Activated CD4-positive, alpha-beta T cell treated with anti-CD3 and anti-CD28 coated beads, Interleukin-2, Interleukin-6, amounts not matched to agents 100 ng/mL and 50 ng/mL, durations not matched to agents 16 hours and 8 hours (primary cell): ENCODE results near the gene SNF8.

ENCODE experiments used
- DNase-seq: peaks from one replicate; pipeline ENCODE4 v3.0.0-alpha.2; 2020

The SNF8 gene

DNA sequence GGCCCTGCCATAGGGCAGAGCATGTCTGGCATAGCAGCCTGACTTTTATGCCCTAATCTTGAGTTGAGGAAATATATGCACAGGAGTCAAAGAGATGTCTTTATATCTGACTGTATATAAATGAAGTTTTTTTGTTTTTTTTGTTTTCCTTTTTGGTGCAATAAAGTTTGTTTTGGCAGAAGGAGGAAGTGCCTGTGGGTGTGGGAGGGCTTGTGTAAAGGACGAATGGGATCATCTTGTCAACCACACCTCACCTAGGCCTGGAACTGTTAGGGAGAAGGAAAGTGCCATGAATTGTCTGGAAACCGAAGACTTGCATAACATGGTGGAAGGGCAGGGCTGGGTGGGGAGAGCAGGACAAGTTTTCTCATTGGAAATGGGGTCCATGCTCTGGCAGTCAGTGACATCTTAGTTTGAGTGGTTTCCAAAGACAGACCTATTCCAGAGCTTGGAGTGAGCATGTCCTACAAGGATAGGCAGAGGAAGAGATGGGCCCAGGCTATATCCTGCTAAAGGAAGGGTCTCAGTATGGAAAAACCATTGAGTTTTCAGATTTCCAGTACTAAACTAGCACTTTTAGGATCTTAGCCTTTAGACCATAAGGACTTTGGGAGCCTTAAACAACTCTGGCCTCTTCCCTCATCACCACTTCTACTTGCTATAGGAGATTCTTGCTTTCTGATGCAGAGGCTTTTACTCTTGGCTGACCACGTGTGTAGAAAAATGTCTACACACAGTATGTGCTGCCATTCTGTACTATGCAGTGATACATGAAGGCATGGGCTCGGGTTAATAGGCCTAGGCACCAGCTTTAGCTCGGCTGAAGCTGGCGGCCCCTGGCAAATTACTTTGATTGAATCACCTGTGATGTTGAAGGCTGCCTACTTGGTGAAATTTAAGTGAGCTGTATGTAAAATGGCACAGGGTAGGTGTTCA lies 15.5 kb downstream of the SNF8 start:
- DNase-seq: no peak

DNA sequence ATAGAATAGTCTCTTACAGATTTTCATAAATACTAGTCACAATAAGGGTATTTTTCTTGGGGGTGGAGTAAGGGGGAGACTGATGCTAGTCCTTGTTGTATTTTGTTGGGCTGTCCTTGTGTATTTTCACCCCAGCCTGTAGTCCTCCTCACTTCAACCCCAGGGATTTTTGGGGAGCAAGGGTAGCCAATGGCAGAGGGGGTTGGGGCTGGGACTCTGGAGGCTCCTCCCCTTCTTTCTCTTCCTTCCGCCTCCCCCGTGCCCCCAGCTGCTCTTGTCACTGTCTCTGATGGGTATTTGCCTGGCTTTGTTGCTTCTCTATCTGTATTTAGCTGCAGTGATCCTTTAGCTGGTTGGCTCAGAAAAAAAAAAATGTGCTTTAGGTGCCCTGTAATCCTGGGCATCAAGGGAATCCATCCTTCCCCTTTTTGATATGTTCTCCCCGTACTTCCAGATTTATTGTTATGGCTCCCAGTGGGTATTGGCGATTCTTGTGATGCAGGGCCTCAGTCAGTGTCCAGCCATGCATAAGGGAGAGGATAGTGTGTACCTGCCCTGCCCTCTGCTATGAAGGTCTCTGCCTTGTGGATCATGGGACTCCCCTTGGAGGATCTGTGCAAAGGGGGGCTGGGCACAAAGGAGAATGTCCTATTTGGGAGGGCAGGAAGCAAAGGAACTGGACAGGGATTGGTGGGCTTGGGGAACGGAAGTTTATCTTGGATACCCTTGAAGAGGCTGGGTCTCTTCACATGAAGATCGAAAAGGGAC lies 16.5 kb downstream of the SNF8 start:
- no peak for DNase-seq

DNA sequence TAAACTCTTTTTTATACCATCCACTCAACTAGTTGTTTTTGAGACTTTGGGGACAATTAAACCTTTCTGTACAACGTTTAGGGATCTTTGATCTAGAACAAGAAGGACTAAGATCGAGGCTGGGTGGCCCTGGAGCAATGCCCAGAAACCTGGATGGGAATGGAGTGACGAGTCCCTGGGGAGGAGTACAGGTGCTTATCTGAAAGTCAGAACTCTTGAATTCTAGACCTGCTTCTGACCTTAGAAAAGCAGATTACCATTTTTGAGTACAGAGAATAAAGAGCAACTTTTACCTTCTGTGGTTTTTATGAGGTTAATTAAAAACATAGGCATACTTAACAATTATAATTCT lies 18.7 kb downstream of the SNF8 start:
- DNase-seq: no peak

DNA sequence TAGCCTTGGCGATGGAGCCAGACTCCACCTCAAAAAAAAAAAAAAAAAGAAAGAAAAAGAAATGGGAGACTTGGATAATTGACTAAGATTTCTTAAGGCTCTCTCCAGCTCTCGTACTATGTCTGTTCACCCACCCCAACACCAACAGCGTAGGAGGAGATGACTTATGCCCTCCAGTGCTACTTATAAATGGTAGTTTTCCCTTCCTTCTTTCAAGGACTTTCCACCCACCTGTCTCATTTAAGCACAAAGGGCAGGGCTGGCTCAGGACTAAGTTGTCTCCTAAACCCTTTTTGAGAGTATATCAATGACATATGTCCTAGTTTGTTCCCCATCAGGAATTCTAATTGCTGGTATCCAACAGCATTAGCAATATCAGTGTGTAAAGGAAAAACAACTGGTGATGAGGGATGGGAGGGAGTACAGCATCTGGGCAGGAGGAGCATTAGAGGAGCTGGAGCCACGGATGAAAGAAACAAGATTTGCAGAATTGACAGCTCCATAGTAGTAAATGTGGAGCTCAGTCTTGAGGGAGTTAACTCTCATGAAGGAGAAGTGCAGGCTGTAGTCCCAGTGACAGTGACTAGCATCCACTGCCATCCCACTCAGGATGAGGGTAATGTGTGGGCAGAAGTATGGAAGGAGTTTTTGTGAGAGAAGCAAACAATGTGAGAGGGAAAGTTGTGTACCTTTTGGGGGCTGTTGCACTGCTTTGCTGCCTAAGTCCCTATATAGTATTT lies 19.2 kb downstream of the SNF8 start:
- DNase-seq: no peak

DNA sequence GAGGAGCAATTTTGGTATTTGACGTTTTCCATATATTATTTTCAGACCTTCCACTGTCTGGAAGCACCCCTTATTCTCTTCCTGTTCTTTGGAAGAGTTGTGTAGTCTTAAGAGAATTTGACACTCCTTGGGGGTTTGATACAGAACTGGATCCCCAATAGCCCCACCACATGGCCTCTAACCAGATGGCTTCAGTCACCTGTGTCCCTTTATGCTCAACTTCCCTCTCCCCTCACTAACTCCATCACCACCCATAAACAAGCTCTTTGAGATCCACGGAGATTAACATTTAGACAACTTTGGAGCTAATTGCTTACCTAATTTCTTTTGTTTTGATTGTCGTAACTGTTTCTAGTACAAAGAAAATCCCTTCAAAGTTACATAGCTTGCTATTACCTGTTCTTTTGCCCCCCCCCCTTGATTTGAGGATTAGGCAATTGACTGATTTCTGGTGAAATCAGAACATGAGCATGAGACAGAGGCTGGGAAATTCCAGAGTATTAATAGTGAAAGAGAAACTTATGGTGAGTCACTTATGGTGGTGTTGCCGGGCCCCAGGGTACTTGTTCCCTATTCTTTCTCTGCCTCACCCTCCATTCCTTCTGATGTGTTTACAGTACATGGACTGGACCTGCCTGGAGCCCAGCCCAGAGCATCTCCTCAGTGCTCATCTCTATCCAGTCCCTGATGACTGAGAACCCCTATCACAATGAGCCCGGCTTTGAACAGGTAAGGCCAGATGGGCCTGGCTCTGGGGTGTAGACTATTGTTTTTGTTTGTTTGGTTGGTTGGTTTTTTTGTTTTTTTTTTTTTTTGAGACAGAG lies 29.0 kb downstream of the SNF8 start:
- peak; percentile 89 for DNase-seq

DNA sequence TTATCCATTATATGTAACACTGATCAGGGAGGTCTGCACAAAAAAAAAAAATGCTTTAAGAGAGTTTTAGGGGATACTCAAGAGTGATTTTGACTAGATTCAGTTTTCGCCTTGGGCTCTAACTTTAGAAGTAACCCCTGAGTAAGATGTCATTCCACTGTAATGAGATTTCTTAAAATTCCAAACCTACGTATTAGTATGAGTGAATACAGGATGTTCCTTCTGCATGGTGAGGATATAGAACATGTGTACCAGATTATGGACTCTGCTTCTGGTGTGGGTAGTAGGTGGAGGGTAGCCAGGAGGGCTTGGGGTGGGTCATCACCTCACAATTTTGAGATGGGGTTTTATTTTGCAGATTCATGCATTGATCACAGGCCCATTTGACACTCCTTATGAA lies 32.2 kb downstream of the SNF8 start:
- no peak for DNase-seq

DNA sequence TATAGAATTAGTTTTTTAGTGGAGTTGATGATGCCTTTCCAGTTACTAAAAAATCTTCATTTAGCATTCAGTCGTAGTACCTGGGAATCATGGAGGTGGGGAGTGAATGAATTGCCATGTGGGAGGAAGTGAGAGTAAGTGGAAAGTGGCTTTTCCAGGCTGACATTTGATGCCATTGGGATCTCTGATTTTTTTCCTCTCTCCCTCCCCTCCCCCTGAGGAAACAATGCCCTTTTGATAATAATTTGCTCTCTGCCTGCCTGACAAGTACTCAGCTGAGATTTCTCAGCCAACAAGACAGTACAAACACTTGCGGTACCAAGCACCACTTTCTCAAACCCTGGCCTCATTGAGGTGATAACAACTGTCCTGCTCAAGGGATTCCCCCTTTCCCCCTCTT lies 34.3 kb downstream of the SNF8 start:
- DNase-seq: no peak

DNA sequence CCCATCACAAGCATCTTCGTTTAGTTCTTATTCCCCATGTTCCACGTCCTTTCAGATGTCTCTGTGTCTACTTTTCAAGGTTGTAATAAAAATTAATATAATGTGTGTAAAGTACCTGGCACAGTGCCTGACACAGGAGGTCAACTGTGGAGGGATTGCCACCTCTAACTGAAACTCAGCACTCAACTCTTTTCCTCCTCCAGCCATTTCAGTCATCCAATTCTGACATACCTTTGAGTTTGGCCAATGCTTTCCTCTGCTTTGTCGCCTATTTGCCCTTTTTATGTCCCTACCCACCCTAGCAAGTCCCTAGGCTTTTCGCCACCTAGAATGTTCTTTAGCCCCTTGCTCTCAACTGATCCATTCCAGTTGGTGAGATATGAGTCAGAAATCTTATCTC lies 34.9 kb downstream of the SNF8 start:
- DNase-seq: peak; percentile 51

DNA sequence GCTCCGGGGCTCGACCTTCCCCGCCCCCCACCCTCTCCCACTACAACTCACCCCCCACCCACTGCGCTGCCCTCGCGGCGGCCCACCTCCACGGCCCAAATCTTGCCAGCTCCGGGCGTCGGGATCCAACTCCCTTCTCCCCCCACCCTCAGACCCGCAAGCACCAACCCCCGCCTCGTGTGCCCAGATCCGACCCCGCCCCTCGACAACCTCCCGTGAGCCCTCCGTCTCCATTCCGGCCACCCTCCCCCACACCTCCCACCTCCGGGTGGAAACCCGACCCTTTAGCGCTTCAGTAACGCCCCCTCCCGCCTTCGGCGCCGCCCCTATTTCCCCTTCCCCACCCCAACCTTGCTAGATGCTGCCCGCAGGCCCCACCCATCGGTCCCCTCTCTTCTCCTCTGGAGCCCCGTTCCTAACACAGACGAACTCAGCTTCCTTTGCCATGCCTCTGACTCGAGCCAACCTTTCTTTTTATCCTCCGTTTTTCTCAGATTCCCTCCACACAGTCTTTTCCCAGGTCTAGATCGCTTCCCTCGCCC lies 35.7 kb downstream of the SNF8 start:
- DNase-seq: peak; percentile 97

DNA sequence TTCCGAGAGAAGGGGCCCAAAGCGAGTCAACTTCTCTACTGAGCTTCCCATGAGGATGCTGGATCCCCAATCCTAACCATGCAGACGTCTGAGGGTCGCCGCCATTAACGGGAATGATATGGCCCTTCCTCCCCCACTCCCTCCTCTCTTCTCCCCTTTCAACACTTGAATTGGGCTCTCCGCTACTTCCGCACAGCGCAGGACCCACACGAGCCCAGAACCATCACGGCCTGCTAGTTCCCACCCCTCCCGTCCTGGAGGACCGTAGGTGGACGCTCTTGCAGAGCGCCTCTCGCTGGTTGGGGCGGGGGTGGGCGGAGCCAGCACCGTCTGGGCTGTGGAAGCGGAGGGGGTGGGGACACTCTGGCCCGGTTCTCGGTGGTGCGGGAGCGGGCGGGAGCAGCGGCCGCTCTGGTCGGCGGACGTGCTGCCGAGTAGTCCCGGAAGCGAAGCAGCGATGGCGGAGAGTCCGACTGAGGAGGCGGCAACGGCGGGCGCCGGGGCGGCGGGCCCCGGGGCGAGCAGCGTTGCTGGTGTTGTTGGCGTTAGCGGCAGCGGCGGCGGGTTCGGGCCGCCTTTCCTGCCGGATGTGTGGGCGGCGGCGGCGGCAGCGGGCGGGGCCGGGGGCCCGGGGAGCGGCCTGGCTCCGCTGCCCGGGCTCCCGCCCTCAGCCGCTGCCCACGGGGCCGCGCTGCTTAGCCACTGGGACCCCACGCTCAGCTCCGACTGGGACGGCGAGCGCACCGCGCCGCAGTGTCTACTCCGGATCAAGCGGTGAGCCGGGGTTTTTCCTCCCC lies 36.4 kb downstream of the SNF8 start, which contains the start of gene UBE2Z:
Gene UBE2Z, plus strand, starts transcription at position 361 of the 797 bp plus-strand sequence. Its CDS starts 97 bp downstream, at position 458.
- peak; percentile 94 for DNase-seq

DNA sequence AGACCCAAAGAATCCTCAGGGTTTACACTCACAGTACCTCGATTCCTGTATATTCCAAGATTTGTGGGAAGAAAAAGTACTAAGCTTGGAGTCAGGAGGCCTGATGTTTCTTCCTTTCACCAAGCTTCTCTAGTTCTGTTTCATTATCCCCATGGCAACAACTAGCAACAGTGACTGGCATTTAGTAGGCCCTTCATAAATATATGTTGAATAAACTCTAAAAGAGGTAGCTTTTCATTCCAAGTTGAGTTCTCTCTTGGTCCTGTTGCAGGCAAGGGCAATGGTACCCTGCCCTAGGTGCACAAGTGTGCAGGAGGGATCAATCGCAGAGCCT lies 37.0 kb downstream of the SNF8 start:
- no peak for DNase-seq

DNA sequence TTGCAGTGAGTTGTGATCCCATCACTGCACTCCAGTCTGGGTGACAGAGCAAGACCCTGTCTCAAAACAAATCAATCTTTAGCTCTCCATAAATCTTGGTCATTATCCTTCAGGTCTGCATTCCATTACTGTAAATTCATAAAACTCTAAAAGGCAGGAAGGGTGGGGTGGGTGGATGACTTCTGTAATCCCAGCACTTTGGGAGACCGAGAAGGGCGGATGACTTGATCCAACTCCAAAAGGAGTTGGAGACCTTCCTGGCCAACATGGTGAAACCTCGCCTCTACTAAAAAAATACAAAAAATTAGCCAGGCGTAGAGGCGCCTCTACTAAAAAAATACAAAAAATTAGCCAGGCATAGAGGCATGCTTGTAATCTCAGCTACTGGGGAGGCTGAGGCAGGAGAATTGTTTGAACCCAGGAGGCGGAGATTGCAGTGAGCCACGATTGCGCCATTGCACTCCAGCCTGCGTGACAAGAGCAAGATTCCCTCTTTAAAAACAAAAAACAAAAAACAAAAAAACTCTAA lies 38.6 kb downstream of the SNF8 start:
- DNase-seq: no peak

DNA sequence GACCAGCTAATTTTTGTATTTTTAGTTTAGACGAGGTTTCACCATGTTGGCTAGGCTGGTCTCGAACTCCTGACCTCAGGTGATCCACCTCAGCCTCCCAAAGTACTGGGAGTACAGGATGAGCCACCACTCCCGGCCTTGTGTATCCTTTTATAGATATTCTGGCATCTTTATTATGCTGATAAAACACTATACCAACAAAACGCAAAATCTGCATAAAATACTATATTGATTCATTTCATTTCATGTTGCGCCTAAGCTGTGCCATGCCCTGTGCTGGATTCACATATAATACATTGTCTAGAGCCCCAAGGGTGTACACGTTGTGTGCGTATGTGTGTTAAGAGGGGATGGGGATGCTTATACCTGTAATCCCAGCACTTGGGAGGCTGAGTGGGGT lies 40.2 kb downstream of the SNF8 start:
- DNase-seq: no peak

DNA sequence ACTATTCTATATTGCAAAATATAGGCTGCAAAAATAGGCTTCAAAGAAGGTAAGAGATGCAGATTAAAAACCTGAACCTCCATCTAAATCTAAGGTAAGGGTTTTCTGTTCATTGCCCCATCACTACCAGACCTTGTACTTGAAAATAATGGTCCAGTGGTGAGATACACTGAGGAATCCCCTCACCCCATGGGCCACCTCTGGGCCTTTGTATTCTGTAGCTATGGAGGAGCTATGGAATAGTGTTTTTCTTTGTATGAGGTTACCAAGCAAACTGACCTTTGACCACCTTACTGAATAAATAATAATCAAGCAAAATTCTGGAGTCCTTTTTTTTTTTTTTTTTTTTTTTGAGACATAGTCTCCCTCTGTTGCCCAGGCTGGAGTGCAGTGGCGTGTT lies 41.2 kb downstream of the SNF8 start:
- DNase-seq: no peak

DNA sequence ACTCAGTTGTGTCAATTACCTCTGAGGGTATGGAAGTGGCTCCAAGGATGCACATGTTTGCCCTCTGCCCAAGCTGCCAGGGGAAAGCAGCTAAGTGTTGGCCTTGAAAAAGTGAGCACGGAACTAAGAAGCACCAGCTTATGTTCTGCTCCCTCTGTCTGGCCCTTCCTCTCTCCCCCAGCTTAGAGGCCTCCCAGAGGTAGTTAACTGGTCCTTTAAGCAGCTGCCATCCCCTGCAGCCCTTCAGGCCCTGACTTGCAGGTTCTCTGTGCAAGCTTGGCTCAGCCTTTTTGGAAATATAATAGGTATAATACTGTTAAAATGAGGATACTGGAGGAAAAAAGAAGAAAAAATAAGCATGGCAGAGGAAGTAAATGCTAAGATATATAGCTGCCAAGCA lies 43.4 kb downstream of the SNF8 start:
- DNase-seq: no peak

DNA sequence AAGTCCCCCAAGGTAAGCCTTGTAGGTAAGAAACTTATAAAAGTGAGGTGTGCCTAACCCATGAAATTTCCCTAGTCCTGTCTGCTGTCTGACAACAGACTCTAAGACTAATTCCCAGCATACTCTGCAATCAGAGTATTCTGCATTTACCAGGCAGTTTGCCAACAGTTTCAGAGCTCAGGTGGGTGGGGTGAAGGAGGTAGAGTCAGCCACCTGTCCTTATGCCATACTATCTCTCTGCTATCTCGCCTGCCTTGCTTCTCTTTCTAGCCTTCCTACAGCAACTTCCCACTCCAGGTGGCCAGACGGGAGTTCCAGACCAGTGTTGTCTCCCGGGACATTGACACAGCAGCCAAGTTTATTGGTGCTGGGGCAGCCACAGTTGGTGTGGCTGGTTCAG lies 49.8 kb downstream of the SNF8 start:
- DNase-seq: no peak

DNA sequence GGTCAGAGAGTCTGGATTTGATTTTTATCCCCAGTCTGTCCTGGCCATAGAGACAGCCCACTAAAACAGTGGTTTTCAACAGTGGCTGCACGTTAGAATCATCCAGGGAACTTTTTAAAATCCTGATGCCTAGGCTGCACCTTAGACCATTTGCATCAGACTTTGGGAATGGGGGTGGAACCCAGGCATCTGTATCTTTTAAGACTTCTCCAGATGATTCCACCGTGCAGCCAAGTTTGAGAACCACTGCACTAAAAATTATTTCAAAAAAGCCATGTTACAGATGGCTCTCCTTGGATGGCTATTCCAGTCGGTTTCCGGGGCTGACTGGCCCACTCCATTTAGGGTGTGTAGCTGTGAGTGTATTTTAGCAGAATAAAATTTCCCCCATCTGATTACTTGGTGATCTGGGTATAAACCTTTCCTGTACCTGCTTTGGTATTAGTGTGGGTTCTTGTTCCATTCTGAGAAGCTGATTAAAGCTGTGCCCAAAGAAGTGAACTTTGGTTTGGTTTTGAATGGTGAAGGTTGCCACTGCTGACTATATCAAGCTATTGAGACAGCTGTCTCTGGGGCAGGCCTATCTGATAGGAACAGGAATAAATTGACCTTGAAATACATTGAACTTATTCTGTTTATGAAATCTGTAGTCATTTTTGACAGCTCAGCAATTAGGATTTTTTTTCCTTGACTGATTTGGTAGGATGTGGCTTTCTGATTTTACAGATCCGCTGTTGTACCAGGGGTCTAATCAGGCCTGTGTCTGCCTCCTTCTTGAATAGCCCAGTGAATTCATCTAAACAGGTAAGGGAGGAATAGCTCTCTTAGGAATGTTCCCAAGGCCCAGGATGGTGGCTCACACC lies 50.8 kb downstream of the SNF8 start:
- DNase-seq: peak; percentile 20

DNA sequence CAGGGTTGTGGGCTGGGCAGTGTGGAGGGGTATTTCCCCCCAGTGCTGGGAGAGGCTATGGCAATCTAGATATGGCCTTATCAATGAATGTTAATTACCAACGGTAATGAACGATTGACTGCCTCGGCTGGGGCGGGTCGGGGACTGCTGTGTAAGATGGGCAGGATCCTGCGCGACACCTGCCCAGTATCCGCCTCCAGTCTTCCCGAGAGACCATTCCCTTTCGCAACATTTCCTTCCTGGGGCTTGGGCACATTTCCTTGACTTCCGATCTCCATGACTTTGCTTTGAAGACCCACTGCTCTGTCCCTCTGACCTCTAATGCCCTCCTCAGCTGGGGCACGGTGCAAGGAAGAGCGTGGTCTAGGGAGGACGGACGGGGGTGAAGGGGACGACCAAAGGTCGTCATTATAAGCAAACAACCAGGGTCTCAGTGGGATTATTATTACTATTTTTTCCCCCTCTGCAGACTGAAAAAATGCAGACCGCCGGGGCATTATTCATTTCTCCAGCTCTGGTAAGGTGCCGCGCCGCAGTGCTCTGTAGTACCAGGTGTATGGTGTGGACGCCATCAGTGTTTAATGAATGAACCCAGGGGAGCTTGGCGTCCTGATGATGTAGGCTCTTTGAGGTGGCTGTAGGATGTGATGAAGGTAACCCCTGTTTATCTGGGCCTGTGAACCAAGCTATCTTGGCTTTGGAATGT lies 51.5 kb downstream of the SNF8 start:
- DNase-seq: peak; percentile 24

DNA sequence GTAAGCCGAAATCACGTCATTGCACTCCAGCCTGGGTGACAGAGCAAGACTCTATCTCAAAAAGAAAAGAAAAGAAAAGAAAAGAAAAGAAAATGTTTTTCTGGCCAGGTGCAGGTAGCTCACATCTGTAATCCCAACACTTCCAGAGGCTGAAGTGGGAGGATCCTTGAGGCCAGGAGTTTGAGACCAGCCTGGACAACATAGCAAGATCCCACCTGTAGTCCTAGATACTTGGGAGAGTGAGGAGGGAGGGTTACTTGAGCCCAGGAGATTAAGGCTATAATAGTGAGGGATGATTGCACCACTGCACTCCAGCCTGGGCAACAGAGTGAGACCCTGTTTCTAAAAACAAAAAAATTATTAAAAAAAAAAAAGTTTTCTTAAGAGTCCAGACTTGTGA lies 54.6 kb downstream of the SNF8 start:
- no peak for DNase-seq

DNA sequence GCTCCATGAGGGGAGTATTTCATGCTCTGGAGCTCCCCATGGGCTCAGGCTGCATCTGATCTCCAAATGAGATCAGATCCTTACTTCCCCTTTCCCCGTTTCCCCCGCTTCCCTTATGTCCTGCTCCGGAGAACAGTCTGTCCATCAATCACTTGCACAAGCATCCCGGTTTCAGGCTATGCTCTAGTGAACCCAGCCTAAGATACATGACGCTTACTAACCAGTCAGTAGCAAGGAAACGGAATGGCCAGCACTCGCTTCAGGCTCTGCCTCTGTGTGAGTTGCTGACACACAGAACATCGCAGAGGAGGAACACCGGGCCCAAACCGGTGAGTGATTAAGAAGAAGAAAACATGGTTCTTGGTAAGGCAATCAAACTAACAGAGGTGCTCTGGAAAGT lies 61.5 kb downstream of the SNF8 start:
- DNase-seq: no peak
